Measurements from ENCODE around the gene HOXA10.

The HOXA10 gene

DNA sequence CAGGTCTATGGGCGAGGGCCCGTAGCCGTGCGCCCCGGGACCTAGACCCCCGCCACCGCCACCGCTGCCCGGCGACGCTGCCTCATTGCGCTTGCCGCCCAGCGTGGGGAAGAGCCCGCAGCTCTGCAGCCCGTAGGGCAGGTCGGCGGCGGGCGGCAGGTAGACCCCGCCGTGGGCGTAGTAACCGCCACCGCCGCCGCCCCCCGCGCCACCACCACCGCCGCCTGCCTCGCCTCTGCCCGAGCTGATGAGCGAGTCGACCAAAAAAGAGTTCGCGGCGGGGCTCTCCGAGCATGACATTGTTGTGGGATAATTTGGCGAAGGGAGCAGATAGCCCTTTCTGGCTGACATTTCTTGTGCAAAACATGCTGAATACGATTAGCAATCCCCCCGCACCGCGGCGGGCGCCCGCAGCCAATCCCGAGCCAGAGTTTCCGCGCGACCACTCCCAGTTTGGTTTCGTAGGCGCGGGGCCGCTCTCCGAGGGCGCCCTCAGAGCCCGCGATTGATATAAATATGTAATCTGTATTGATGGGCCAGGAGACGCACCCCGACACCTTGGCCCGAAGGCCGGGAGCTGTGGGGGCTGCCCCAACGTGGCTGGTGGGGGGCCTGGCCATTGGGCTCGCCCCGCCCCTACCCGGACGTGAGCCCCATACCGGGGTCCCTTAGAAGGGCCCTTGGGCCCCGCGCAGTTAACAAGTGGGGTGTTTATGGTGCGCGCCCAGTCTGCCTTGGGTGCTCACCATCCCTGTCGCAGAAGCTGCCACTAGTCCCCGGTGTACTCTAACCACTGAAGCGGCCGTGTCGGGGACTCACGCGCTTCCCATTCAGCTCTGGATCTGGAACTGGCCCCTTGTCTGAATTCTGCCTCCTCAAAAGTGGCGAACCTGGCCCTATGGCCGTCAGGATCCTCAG, at the start of gene HOXA10:
Gene HOXA10 (minus strand): TSS at position 365 of the 918 bp plus-strand sequence. CDS start 14 bp downstream, at position 351.
- ATAC-seq (no peak), DNase-seq (ENCODE audit: low spot score in 2 of 2) (no peak)
- H3K4me1 Mint-ChIP-seq = peaks cover 26% of the 10 kb centered on the region
- no peaks in the 10 kb centered on the region for H3K36me3 Mint-ChIP-seq
- no peaks in the 10 kb centered on the region for H3K9me3 Mint-ChIP-seq
- no peak within 1 kb of the TSS for H3K27ac Mint-ChIP-seq
- peak within 1 kb of the TSS; percentile 63 for H3K4me3 Mint-ChIP-seq

DNA sequence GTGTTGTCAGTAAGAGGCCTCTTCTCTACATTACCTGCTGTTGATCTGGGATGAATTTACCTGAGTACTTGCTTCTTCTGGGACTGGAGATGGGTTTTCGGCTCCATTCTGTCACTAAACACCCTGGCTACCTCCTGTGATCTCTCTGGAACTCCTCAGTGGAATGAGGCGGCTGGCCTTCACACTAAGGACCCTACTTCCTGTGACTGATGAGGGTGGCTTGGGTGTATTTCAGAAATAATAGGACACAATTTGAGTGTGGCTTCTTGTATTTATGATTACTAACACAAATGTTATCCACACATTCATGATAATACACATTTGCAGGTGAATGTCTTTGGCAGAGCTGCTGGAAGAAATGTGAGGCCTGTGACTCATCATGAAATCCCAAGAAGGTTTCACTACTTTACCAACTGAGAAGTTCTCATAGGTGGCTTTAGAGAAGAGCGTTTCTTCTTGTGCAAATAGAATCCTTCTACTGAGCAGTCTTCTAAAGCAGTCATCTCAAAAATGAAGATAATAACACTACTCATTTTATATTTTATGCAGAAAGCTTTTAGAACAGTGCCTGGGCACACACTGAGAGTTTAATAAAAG, 47.2 kb upstream of the HOXA10 start:
- H3K4me3 Mint-ChIP-seq = no peak overlapping the region

DNA sequence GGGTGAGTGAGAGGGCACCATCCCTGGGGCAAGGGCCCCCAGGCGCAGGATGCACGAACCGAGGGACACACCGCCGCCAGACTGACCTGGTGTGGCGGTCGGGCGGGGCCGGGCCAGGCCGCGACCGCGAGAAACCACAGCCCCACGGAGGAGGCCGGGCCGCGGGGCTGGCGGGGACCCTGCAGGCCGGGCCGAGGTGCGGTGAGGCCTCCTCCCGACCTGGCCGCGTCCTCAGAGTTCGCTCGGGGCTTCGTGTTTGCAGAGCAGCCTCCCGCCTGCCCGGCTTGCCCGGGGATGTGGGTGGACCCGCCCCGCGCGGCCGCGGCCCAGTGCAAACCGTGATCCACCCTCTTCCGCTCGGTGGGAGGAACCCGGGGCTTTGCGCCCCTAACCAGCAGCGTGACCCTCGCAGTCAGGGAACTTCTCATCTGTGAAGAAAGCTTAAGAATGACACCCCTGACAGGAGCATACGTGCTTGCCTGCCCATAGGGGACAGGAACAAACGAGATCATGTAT, 46.4 kb upstream of the HOXA10 start:
- no peak for DNase-seq (ENCODE audit: low spot score in 2 of 2)
- ATAC-seq = peak; percentile 31
- H3K4me1 Mint-ChIP-seq = peaks cover 6% of the 10 kb centered on the region
- no peaks in the 10 kb centered on the region for H3K36me3 Mint-ChIP-seq
- no peak overlapping the region for H3K27ac Mint-ChIP-seq
- no peaks in the 10 kb centered on the region for H3K9me3 Mint-ChIP-seq
- no peak overlapping the region for H3K4me3 Mint-ChIP-seq

More for the DNA sequence above, 47.2 kb upstream of the HOXA10 start:
- ATAC-seq (peak; percentile 47), DNase-seq (ENCODE audit: low spot score in 2 of 2) (no peak)
- peaks cover 6% of the 10 kb centered on the region for H3K4me1 Mint-ChIP-seq
- H3K36me3 Mint-ChIP-seq = no peaks in the 10 kb centered on the region
- H3K27ac Mint-ChIP-seq = no peak overlapping the region
- H3K9me3 Mint-ChIP-seq = no peaks in the 10 kb centered on the region

DNA sequence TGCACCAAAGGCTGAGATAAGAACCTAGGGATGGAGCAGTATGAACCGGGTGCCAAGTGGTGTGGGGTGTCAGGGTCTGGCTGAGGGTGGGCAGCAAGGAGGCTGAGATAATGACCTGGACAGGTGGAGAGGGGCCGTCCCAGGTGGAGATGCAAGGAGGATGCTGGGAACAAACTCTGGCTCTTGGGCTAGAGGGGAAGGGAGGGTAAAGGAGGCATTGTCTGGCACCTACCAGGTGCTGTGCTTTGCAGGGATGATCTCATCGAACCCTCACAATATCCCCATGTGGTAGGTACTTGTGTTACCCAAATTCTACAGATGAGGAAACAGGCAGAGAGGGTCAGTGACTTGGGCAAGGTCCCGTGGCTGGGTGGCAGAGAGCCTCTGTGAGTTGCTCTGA, 45.7 kb upstream of the HOXA10 start:
- H3K4me1 Mint-ChIP-seq = peaks cover 6% of the 10 kb centered on the region
- DNase-seq (ENCODE audit: low spot score in 2 of 2) (no peak), ATAC-seq (no peak)
- H3K9me3 Mint-ChIP-seq = no peaks in the 10 kb centered on the region
- no peak overlapping the region for H3K4me3 Mint-ChIP-seq
- H3K27ac Mint-ChIP-seq = no peak overlapping the region
- H3K36me3 Mint-ChIP-seq = no peaks in the 10 kb centered on the region

DNA sequence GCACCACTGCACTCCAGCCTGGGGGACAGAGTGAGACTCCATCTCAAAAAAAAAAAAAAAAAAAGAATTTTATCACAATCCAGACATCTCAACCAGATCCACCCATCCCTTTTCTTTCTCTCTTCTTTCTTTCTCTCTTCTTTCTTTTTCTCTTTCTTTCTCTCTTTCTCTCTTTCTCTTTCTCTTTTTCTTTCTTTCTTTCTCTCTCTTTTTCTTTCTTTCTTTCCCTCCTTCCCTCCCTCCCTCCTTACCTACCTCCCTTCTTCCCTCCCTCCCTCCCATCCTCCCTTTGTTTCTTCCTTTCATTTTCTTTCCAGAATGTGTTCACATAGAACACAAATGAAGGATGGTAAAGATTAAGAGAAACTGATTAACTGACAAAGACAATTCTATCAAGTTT, 43.8 kb upstream of the HOXA10 start:
- no peaks in the 10 kb centered on the region for H3K9me3 Mint-ChIP-seq
- DNase-seq (ENCODE audit: low spot score in 2 of 2) (no peak), ATAC-seq (no peak)
- H3K4me1 Mint-ChIP-seq = peaks cover 6% of the 10 kb centered on the region
- H3K4me3 Mint-ChIP-seq = no peak overlapping the region
- H3K36me3 Mint-ChIP-seq = no peaks in the 10 kb centered on the region
- no peak overlapping the region for H3K27ac Mint-ChIP-seq

DNA sequence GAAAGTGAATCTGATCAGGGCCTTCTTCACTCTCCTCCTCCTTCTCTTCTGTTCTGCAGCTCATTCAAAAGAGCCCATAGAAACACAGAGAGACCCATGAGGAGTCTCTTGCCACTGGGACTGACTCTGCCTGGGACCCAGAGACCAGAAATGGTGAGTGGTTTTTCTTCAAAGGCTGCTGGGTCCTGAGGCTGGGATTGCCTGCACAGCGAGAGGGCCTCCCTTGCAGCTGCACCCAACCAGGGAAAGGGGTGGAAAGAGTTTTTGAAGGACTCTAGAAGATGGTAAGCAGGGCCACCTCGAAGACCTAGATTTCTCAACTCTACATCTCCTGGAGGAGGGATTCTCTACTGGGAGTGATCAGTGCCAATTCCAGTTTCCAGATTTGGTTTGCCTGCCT, 41.2 kb upstream of the HOXA10 start:
- Mint-ChIP-seq H3K27ac (no peak overlapping the region), H3K4me3 (no peak overlapping the region), H3K4me1 (peaks cover 11% of the 10 kb centered on the region), H3K36me3 (no peaks in the 10 kb centered on the region), H3K9me3 (no peaks in the 10 kb centered on the region)
- ATAC-seq (no peak), DNase-seq (ENCODE audit: low spot score in 2 of 2) (no peak)

DNA sequence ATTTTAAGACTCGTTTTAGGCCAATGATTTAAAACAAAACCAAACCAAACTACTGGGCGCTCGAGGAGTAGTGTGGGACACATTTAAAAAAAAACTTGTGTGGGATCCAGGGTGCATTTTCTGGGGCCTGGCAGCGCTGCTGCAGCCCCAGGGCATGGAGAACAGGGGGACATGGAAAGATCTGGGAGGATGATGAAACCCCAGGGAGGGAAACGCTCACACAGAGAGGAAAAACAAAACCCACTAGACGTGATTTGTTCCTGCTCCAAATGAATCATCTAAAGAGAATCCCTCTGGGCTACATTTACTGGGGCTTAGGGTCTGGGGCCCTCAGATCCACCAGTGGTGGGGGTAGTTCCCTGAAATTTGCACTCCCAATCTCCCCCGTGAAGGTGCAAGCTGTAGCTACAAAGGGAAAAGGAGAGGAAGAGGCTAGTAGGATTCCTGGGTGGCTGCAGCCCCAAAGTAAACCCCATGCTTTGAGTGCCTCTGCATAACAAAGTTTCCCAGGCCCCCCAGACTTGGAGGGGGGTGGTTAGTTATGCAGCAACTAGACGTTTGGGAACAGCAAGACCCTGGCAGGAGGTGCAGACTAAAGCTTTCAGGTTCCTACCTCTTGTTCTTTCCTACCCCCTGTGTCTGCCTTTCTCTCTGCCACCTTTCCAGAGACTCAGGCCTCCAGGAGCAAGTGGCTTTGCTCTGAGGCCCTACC, 40.3 kb upstream of the HOXA10 start:
- Mint-ChIP-seq H3K4me1 (peaks cover 6% of the 10 kb centered on the region), H3K36me3 (no peaks in the 10 kb centered on the region), H3K9me3 (no peaks in the 10 kb centered on the region), H3K27ac (no peak overlapping the region), H3K4me3 (no peak overlapping the region)
- DNase-seq (ENCODE audit: low spot score in 2 of 2) = no peak
- no peak for ATAC-seq

DNA sequence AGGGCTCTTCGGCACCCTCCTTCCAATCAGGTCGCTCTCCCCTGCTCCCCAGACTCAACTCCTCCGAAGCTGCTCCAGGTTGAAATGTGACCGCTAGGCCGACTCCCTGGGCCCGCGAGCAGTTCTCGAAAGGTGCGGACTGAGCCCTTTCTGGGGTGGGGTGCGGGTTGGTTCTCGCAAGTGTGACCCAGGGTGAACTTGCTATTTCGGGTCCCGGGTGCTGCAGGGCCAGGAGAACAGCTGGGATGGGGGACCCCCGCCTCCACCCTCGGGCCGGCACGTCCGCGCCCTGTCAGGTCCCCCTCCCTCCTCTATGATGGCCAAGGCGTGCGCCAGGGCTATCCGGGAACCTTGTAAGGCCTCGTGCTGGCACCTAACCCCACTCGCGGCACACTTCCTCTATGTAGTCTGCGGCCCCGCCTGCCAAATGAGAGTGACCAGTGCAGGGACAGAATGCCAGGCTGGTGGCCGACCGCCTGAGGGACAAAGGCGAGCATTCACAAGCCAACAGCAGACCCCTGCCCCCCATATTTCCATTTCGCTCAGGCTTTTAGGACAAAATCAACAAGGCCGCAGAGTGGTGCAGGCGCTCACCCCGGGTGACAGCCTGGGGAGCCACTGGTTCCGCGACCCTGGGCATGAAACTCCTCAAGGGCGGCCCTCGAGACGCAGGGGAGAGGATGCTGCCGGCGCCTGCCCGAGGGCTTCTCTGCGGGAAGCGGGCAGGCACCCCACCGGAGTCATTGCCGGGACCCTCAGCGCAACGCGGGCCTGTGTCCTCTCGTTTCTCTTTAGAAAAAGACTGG, 39.5 kb upstream of the HOXA10 start:
- no peaks in the 10 kb centered on the region for H3K36me3 Mint-ChIP-seq
- DNase-seq (ENCODE audit: low spot score in 2 of 2) (no peak), ATAC-seq (no peak)
- no peaks in the 10 kb centered on the region for H3K9me3 Mint-ChIP-seq
- H3K4me1 Mint-ChIP-seq = peaks cover 6% of the 10 kb centered on the region
- H3K4me3 Mint-ChIP-seq = no peak overlapping the region
- H3K27ac Mint-ChIP-seq = no peak overlapping the region

DNA sequence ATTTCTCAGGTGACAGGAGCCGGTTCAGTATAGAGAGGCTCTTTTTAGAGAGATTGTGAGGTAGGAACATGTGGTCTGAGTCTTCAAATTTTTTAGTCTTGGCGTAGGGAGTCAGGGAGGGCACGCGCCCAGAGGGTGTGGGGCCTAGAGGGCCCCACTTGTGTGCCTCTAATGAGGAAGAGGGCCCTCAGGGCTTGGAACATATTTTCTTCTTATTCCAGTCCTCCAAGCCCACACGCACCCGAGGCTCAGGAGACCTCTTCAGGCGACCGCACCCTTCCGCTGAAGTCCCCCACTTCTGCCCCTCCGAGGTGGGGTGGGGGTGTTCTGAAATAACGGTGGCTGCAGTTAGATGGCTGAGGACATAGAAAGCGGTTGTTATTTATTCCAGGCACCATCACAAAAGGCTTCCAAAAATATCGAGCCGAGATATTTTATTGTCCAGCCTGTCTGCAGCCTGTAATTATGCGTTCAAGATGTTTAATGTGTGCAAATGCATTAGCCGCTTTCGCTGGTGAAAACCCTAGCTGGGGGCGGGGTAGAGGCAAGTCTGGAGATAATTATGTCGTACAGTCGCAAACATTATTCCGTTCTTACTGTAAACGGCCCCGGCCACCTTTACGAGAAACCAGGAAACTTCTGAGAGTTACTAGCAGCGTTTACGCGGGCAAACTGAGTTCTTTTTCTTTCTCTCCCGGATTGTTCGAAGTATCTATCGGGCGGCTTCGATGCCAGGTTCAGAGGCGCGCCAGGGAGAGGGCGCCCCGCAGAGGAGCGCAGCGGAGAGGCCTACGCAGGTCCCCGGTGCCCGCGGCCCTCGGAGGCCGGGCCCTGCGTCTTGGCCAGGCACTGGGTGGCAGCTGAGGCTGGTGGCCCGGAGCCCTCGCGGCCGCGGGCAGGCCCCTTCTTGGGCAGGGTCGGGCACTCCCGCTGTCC, 38.6 kb upstream of the HOXA10 start:
- Mint-ChIP-seq H3K4me3 (no peak overlapping the region), H3K4me1 (peaks cover 6% of the 10 kb centered on the region), H3K9me3 (no peaks in the 10 kb centered on the region), H3K36me3 (no peaks in the 10 kb centered on the region), H3K27ac (no peak overlapping the region)
- DNase-seq (ENCODE audit: low spot score in 2 of 2) (no peak), ATAC-seq (no peak)

DNA sequence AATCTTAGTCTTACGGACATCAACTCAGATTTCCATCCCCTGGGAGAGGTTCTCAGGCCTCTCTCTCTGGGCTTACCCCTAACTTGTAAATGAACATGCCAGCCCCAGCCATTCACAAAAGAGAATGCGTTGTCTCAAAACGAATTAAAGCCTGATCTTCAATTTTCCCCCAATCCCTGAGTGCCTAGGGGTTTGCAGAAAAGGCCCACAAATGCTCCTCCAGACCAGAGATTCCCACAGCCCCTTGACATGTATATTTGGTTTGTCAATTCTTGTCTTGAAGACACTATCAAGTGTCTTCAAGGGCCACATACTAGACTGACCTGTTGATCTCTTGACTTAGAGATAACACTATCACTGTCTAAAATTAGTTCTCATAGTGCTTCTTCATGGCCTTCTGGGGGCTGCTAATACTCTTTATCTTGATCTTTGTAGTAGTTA, 37.7 kb upstream of the HOXA10 start:
- DNase-seq (ENCODE audit: low spot score in 2 of 2) (no peak), ATAC-seq (no peak)
- Mint-ChIP-seq H3K4me3 (no peak overlapping the region), H3K4me1 (peaks cover 6% of the 10 kb centered on the region), H3K27ac (no peak overlapping the region), H3K9me3 (no peaks in the 10 kb centered on the region), H3K36me3 (no peaks in the 10 kb centered on the region)

DNA sequence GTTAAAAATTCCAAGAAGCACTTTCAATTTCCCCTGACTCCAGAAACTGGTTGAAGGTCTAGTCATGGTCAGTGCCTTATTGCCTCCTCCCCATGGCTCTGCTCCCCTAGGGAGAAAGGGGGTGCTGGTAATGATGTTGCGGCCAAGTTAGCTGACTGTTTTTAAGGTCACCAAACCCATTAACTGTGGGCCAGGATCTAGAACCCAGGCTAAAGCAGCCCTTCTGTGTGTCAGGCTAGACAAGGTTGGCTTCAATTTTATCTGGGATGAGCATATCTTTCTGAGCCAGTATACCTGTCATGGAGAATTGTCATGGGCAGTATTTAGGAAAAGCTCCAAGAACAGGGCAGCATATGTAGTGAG, 36.9 kb upstream of the HOXA10 start:
- DNase-seq (ENCODE audit: low spot score in 2 of 2) (no peak), ATAC-seq (no peak)
- H3K4me3 Mint-ChIP-seq = no peak overlapping the region
- peaks cover 9% of the 10 kb centered on the region for H3K4me1 Mint-ChIP-seq
- no peak overlapping the region for H3K27ac Mint-ChIP-seq
- H3K9me3 Mint-ChIP-seq = no peaks in the 10 kb centered on the region
- H3K36me3 Mint-ChIP-seq = no peaks in the 10 kb centered on the region

DNA sequence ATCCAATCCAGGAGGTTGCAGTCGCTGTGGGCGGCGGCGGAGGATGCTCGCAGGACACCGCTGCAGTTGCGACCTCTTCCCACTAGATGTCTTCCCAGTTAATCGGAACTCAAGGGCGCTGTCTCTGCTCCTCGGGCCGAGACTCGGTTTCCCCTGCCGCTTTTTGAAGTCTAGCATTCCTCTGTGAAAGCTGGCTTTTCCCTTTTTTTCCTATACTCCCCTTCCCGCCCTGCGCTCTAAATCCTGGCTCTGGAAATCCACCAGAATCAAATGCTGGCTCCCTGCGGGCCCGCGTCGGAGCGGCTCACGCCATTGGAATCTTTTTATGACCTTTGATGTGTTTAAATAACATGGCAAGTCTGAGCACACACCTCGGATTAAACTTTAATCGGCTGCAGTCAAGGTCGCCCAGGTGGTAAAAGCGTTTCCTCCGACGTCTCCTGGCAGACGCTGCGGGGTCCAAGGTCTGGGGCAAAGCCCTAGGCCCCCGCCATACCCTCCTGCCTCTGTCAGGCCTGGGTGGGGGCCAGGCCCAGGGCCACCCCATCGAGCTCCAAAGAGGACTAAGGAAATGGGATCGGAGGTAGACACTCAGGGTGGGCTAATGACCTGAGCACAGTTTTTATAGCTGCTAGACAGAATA, 36.4 kb upstream of the HOXA10 start:
- ATAC-seq (peak; percentile 53), DNase-seq (ENCODE audit: low spot score in 2 of 2) (no peak)
- H3K27ac Mint-ChIP-seq = no peak overlapping the region
- peak overlapping the region; percentile 32 for H3K4me3 Mint-ChIP-seq
- H3K36me3 Mint-ChIP-seq = no peaks in the 10 kb centered on the region
- H3K4me1 Mint-ChIP-seq = peaks cover 14% of the 10 kb centered on the region
- no peaks in the 10 kb centered on the region for H3K9me3 Mint-ChIP-seq

DNA sequence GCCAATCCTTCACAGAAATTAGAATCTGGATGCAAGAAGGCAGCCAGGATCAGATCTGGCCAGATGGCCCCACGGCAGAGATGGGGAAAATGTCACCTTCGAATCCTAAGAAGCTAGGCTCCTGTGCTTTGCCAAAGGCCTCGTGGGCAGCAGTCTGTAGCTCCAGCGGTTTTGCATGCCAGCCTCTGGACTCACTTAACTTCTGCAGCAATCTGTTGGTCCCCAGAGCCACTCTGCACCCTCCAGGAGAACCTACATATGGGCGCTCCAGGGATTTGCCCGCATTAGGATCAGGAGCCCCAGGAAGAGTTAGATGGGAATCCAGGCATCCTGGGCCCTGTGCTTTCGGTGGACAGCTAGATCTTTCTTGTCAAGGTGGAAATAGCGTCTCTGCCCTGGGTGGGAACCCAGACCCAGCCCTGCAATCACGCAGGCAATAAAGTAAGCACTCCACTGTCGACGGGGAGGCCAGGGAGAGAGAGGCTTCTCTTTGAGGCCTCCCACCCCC, 35.9 kb upstream of the HOXA10 start:
- Mint-ChIP-seq H3K36me3 (no peaks in the 10 kb centered on the region), H3K27ac (no peak overlapping the region), H3K4me3 (peak overlapping the region; percentile 32), H3K4me1 (peaks cover 20% of the 10 kb centered on the region), H3K9me3 (no peaks in the 10 kb centered on the region)
- DNase-seq (ENCODE audit: low spot score in 2 of 2) = no peak
- ATAC-seq = no peak

Measured in stimulated activated effector memory CD8-positive, alpha-beta T cell treated with anti-CD3 and anti-CD28 coated beads, Interleukin-12 subunit alpha, Interleukin-12 subunit beta, amount 100 ng/mL, for 72 hours (primary cell).